Measurements from ENCODE around the gene KRT33A. TPM values are rescaled to one million over a fixed set of nuclear protein-coding genes. Genes with fewer than 3 reads are reported as not detected.

Gene KRT33A
- total RNA-seq, 1 experiment from 2014 or later = not detected

GRCh38 chr17:41302981-41303380 lies 47.6 kb downstream of the KRT33A start:
- H3K36me3 Mint-ChIP-seq (ENCODE audit: insufficient read depth in 1 of 3, low read depth in 3 of 3) = no peaks in the 10 kb centered on the region

More at GRCh38 chr17:41302981-41303380, 47.6 kb downstream of the KRT33A start:
- no peak overlapping the region for H4K91ac ChIP-seq (ENCODE audit: insufficient read length, low read depth, low read length)
- H3T11ph ChIP-seq (ENCODE audit: low read length) = no peak overlapping the region
- H3K9me3 ChIP-seq (ENCODE audit: control insufficient read depth, low read depth, low read length) = no peaks in the 10 kb centered on the region
- DNase-seq = no peak
- H2AK5ac ChIP-seq (ENCODE audit: insufficient read length, low read length) = no peak overlapping the region
- H3K4ac ChIP-seq (ENCODE audit: low read depth, low read length) = no peak overlapping the region
- no peaks in the 10 kb centered on the region for H3K4me1 ChIP-seq (ENCODE audit: insufficient read depth, low read length)
- no peak overlapping the region for H3K27ac ChIP-seq (ENCODE audit: insufficient read length, low read depth, low read length)
- no peak overlapping the region for H3K4me2 ChIP-seq (ENCODE audit: insufficient read depth, insufficient read length, low read length)
- Mint-ChIP-seq H3K9me3 (peaks cover 0 to 2% of the 10 kb centered on the region in 2 experiments; a peak in 1 of 5 replicates), H3K27ac (no peak overlapping the region), H3K4me1 (peaks cover 0 to 7% of the 10 kb centered on the region in 2 experiments; a peak in 1 of 4 replicates), H3K27me3 (ENCODE audit: low read depth) (peaks cover 7% of the 10 kb centered on the region), H3K4me3 (no peak overlapping the region)
- H2BK12ac ChIP-seq (ENCODE audit: insufficient read length, low read depth, low read length) = no peak overlapping the region
- H3K23me2 ChIP-seq (ENCODE audit: insufficient read length, low read depth, low read length, poor library complexity, severe bottlenecking) = no peaks in the 10 kb centered on the region
- no peak overlapping the region for H3K18ac ChIP-seq (ENCODE audit: insufficient read length, low read depth, low read length)
- no peak overlapping the region for H3K23ac ChIP-seq (ENCODE audit: insufficient read length, low read depth, low read length)
- no CpG with 5 or more reads among the region's 4 CpGs for WGBS (ENCODE audit: extremely low coverage, insufficient read length, low lambda C conversion rate)
- no peak overlapping the region for H4K8ac ChIP-seq (replicated peaks; ENCODE audit: insufficient read length, low read depth, low read length)
- H4K20me1 ChIP-seq (ENCODE audit: control insufficient read depth, insufficient read depth, insufficient read length) = no peaks in the 10 kb centered on the region
- H3K27me3 ChIP-seq (ENCODE audit: insufficient read depth, low read length) = no peaks in the 10 kb centered on the region
- H3K9ac ChIP-seq (ENCODE audit: extremely low read depth, insufficient read length, low read length) = no peak overlapping the region
- H2BK20ac ChIP-seq (ENCODE audit: low read depth, low read length, poor library complexity, severe bottlenecking) = no peak overlapping the region
- H2BK120ac ChIP-seq (ENCODE audit: low read depth, low read length, poor library complexity, severe bottlenecking) = no peak overlapping the region
- H3K79me1 ChIP-seq (ENCODE audit: insufficient read depth, low read depth, low read length, poor library complexity, severe bottlenecking) = no peaks in the 10 kb centered on the region
- no peak overlapping the region for H2BK5ac ChIP-seq (ENCODE audit: insufficient read length, low read length)
- no peaks in the 10 kb centered on the region for H3K79me2 ChIP-seq (ENCODE audit: insufficient read depth, low read length)
- no peak overlapping the region for H2AFZ ChIP-seq (ENCODE audit: low read length)
- TF ChIP-seq, protein P1, sequence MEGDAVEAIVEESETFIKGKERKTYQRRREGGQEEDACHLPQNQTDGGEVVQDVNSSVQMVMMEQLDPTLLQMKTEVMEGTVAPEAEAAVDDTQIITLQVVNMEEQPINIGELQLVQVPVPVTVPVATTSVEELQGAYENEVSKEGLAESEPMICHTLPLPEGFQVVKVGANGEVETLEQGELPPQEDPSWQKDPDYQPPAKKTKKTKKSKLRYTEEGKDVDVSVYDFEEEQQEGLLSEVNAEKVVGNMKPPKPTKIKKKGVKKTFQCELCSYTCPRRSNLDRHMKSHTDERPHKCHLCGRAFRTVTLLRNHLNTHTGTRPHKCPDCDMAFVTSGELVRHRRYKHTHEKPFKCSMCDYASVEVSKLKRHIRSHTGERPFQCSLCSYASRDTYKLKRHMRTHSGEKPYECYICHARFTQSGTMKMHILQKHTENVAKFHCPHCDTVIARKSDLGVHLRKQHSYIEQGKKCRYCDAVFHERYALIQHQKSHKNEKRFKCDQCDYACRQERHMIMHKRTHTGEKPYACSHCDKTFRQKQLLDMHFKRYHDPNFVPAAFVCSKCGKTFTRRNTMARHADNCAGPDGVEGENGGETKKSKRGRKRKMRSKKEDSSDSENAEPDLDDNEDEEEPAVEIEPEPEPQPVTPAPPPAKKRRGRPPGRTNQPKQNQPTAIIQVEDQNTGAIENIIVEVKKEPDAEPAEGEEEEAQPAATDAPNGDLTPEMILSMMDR (conservative IDR thresholded peaks at IDR 0.05) = no peak
- no peak overlapping the region for H2BK15ac ChIP-seq (ENCODE audit: low read depth, low read length)
- H3K14ac ChIP-seq (ENCODE audit: insufficient read depth, low read length) = no peak overlapping the region; the same call in 1 of the 2 replicates
- H4K5ac ChIP-seq (ENCODE audit: insufficient read length, low read depth, low read length) = no peak overlapping the region
- no peak overlapping the region for H3K56ac ChIP-seq (ENCODE audit: insufficient read length, low read depth, low read length)
